ENCODE data around the gene R3HDM4.

The R3HDM4 gene

DNA sequence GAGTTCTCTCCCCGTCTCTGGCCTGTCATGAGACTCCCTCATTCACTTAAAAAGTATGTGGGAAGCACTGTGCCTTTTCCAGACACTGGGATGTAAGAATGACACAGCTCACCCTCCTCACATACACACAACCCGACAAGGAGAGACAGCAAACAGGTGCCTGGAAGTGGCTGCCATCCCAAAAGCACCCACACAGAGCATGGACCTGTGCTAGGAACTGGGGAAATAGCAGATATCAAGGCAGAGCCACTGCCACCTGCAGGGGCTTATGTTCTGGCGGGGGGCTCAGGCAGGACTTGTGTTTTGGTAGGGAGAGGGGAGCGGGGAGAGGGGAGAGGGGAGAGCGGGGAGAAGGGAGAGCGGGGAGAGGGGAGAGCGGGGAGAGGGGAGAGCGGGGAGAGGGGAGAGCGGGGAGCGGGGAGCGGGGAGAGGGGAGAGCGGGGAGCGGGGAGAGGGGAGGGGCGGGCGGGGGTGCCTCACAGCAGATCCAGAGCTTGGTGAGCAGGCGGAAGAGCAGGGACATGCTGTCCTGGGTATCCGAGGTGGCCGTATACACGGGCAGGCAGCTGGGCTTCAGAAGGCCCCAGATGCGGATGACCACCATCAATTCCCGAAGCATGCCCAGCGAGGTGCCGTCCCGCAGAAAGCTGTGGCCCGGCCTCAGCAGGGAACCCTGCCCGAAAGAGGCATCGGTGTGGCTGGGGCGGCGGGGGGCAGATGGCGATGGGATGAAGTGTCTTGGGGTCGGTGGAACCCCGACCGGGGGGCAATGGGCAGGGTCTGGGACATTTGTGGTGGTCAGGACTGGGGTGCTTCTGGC, 41.4 kb downstream of the R3HDM4 start:
- H3K4me3 ChIP-seq (replicated peaks; ENCODE audit: low read depth, low read length): no peak overlapping the region
- TF ChIP-seq, protein P1, sequence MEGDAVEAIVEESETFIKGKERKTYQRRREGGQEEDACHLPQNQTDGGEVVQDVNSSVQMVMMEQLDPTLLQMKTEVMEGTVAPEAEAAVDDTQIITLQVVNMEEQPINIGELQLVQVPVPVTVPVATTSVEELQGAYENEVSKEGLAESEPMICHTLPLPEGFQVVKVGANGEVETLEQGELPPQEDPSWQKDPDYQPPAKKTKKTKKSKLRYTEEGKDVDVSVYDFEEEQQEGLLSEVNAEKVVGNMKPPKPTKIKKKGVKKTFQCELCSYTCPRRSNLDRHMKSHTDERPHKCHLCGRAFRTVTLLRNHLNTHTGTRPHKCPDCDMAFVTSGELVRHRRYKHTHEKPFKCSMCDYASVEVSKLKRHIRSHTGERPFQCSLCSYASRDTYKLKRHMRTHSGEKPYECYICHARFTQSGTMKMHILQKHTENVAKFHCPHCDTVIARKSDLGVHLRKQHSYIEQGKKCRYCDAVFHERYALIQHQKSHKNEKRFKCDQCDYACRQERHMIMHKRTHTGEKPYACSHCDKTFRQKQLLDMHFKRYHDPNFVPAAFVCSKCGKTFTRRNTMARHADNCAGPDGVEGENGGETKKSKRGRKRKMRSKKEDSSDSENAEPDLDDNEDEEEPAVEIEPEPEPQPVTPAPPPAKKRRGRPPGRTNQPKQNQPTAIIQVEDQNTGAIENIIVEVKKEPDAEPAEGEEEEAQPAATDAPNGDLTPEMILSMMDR (IDR thresholded peaks at IDR 0.05; ENCODE audit: low read depth, low read length, missing control alignments): no peak

DNA sequence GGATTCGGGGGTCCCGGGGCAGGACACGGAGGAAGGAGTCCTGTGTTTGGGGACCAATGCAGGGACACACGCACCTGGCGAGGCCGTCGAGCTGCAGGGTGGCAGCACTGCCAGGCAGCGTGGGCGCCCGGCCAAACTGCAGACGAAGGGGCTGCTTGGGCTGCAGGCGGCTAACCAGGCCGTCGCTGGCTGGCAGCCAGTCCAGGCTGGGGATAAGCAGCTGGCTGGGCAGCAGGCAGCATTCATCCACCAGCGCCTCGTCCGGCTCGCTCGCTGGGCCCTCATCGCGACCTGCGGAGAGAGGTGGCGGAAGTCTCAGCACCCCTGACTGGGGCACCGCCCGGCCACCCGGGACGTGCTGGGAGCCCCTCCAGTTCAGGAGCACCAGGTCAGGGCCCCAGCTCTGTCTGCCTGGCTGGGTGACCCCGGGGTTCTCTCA, 42.0 kb downstream of the R3HDM4 start:
- TF ChIP-seq, protein P1 (IDR thresholded peaks at IDR 0.05; ENCODE audit: low read depth, low read length, missing control alignments): no peak
- DNase-seq (ENCODE audit: extremely low read depth, low read depth): no peak
- H3K4me3 ChIP-seq (replicated peaks; ENCODE audit: low read depth, low read length): no peak overlapping the region

More for the DNA sequence above, 41.4 kb downstream of the R3HDM4 start:
- no peak for DNase-seq (ENCODE audit: extremely low read depth, low read depth)

GRCh38 chr19:870314-870713, 42.7 kb downstream of the R3HDM4 start:
- H3K4me3 ChIP-seq (replicated peaks; ENCODE audit: low read depth, low read length): no peak overlapping the region
- DNase-seq (ENCODE audit: extremely low read depth, low read depth): no peak
- TF ChIP-seq, protein P1 (IDR thresholded peaks at IDR 0.05; ENCODE audit: low read depth, low read length, missing control alignments): no peak

- TF ChIP-seq, protein P1 (IDR thresholded peaks at IDR 0.05; ENCODE audit: low read depth, low read length, missing control alignments): no peak
- H3K4me3 ChIP-seq (replicated peaks; ENCODE audit: low read depth, low read length): 0 out of 2 replicates have a peak overlapping the region, but pooled peaks have one; percentile 2
- peak; percentile 90 for DNase-seq (ENCODE audit: extremely low read depth, low read depth)
Observed at GRCh38 chr19:869245-870177, 43.5 kb downstream of the R3HDM4 start.

DNA sequence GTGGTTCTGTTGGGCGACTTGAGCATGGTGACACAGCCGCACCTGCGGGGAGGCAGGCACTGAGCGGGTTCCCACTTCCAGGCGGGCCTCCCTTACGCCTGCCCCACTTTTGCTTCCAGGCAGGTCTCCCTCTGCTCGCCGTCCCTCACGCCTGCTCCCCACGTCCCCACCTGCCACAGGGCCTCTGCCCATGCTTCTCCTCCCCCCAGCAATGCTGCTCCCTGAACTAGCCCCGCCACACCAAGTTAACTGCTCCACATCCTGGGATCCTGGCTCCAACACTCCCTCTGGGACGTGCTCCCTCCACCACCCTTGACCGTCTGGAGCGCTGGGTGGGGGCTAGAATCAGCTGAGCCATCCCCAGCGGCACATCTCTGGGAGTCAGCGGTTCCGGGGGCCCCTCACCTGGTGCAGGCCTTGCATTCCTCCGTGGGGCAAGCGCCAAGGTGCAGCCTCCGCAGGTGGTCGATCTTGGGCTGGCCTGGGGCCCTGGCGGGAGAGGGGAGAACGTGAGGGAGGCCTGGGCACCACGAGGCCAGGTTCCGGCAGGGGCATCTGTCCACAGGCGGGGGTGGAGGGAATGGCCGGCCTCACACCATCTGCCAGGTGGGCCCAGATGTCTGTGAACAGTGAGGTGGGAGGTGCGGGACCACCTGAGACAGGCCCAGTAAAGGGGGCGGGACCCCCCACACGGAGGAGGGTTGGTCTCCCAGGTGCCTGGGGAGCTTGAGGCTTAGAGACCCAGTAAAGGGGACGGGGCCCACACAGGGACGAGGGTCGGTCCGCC, 44.4 kb downstream of the R3HDM4 start:
- no peak overlapping the region for H3K4me3 ChIP-seq (replicated peaks; ENCODE audit: low read depth, low read length)
- TF ChIP-seq, protein P1 (IDR thresholded peaks at IDR 0.05; ENCODE audit: low read depth, low read length, missing control alignments): no peak
- DNase-seq (ENCODE audit: extremely low read depth, low read depth): no peak

GRCh38 chr19:867855-868457, 45.1 kb downstream of the R3HDM4 start:
- no peak overlapping the region for H3K4me3 ChIP-seq (replicated peaks; ENCODE audit: low read depth, low read length)
- DNase-seq (ENCODE audit: extremely low read depth, low read depth): no peak
- TF ChIP-seq, protein P1 (IDR thresholded peaks at IDR 0.05; ENCODE audit: low read depth, low read length, missing control alignments): no peak

All from HFF-Myc (cell line).